ENCODE measurements around the gene ARHGAP15. TPM values are rescaled to one million over a fixed set of nuclear protein-coding genes. Genes with fewer than 3 reads are reported as not detected.
A peak's percentile ranks its signal among the peaks of the same experiment; 100 is the strongest.

Gene ARHGAP15
- total and polyA plus RNA-seq, 12 donors, result 1.3 to 7.7 (median 2.8) TPM

DNA sequence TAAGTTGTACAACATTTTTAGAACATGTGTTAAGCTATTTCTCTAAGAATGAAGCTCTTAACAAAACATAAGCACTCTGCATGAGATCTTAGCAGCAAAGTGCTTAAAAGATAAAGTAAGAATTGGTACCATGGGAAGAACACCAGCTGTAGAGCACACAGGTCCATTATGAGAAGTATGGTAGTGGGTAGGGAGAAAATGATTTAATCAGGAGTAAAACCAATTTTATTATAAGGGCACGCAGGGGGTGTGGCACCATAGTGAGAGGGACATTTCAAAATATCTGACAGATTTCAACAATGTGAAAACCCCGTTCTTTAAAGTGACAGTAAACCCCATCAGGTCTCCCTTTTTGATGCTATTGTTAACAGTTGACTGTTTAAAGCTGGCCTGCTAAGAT lies 492.9 kb downstream of the ARHGAP15 start:
- intact Hi-C loops (cut with DNase I), result no loop called here
- TF ChIP-seq, protein P1, sequence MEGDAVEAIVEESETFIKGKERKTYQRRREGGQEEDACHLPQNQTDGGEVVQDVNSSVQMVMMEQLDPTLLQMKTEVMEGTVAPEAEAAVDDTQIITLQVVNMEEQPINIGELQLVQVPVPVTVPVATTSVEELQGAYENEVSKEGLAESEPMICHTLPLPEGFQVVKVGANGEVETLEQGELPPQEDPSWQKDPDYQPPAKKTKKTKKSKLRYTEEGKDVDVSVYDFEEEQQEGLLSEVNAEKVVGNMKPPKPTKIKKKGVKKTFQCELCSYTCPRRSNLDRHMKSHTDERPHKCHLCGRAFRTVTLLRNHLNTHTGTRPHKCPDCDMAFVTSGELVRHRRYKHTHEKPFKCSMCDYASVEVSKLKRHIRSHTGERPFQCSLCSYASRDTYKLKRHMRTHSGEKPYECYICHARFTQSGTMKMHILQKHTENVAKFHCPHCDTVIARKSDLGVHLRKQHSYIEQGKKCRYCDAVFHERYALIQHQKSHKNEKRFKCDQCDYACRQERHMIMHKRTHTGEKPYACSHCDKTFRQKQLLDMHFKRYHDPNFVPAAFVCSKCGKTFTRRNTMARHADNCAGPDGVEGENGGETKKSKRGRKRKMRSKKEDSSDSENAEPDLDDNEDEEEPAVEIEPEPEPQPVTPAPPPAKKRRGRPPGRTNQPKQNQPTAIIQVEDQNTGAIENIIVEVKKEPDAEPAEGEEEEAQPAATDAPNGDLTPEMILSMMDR (IDR thresholded peaks at IDR 0.05), result no peak
- Histone ChIP-seq H3K4me1 (peaks cover 0 to 3% (median 0%) of the 10 kb centered on the region in 9 donors), H3K27ac (no peak overlapping the region), H3K36me3 (peaks cover 0 to 30% (median 0%) of the 10 kb centered on the region in 9 donors), H3K27me3 (no peaks in the 10 kb centered on the region), H3K4me3 (no peak overlapping the region), H3K9me3 (peaks cover 0 to 4% (median 0%) of the 10 kb centered on the region in 11 donors)
- ATAC-seq, result no peak
- DNase-seq, result no peak
- 84 to 85% methylated on average over 2 of the region's 2 CpGs for WGBS, 2 donors

DNA sequence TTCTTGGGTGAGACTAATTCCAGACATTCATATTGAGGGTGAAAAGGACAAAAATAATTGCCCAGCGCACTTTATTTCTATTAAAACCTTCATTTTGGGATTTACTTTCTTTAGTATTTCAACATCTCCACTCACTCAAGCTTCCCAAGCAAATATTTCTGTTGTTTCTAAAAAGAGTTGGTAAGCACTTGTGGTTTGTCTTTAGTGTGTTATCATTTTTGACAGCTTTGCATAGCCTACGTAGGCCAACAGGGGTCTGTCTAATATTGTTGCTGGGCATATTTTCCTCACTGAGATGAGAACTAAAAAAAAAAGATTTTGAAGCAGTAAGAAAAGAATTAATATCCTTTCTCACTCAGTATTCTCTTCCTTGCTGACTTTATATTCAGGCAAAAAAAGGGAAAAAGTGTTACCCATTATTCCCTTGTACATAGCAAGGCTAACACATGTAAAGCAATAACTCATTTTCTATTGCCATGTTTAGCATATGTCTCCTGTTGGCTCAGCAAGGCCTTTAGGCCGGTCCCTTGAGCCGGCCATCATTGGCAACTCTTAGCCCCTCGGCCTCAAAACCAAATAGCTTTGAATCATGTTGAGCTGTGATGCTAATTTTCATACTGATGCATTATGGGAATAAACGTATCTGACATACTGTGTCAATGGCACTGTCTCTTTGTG lies 494.2 kb downstream of the ARHGAP15 start:
- H3K27ac ChIP-seq, result no peak overlapping the region
- H3K4me1 ChIP-seq, result peaks cover 0 to 3% (median 0%) of the 10 kb centered on the region in 9 donors
- peaks cover 0 to 30% (median 0%) of the 10 kb centered on the region in 9 donors for H3K36me3 ChIP-seq
- ATAC-seq (no peak), DNase-seq (no peak)
- TF ChIP-seq, protein P1 (IDR thresholded peaks at IDR 0.05), result no peak
- intact Hi-C loops (cut with DNase I), result no loop called here
- peaks cover 0 to 4% (median 0%) of the 10 kb centered on the region in 11 donors for H3K9me3 ChIP-seq
- no peak overlapping the region for H3K4me3 ChIP-seq
- 78 to 83% methylated on average over 6 of the region's 6 CpGs for WGBS, 2 donors
- no peaks in the 10 kb centered on the region for H3K27me3 ChIP-seq

DNA sequence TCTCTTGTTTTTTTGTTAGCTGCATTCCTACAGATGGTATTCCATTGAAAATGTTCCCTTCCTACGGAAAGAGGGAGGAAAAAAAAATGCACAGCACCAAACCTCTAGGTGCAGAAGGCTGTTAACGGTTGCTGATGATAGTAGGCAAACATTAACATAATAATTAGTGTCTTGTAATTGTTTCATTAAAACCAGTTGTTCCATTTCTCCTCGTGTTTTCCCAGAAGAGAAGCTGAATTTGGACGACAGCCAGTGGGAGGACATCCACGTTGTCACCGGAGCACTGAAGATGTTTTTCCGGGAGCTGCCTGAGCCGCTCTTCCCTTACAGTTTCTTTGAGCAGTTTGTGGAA lies 494.7 kb downstream of the ARHGAP15 start:
- Histone ChIP-seq H3K4me1 (peaks cover 0 to 3% (median 0%) of the 10 kb centered on the region in 9 donors), H3K9me3 (peaks cover 0 to 4% (median 0%) of the 10 kb centered on the region in 11 donors), H3K36me3 (peaks cover 0 to 30% (median 0%) of the 10 kb centered on the region in 9 donors), H3K27ac (no peak overlapping the region), H3K27me3 (no peaks in the 10 kb centered on the region), H3K4me3 (no peak overlapping the region)
- DNase-seq (peak in 1 of 2 donors; percentile 16), ATAC-seq (peak in 1 of 8 donors; percentile 25)
- intact Hi-C loops (cut with DNase I), result loop anchor here in 1 of 10 donors (1.0 kb wide), 1 partner anchor 13 kb away; no protein-coding TSS in a partner anchor
- TF ChIP-seq, protein P1 (IDR thresholded peaks at IDR 0.05), result no peak
- WGBS, 2 donors, result 58 to 59% methylated on average over 8 of the region's 8 CpGs

DNA sequence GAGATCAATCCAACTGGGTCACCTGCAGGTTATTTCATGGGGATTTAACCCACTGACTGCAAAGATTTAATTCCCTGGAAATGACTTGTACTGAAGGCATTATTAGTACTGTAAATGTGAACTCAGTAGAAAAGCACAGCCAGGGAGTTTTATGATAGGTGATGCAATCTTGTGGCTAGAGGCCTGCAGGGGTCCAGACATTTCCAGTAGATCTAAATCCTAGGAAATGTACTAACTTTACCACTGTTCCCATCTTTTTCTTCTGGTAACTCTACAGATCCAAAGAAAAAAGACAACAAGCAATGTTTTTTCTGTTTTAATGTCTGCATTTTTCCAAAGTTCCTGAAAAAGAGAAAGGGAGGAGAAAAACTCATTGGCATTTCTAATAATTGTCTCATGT lies 500.1 kb downstream of the ARHGAP15 start:
- Histone ChIP-seq H3K4me3 (no peak overlapping the region), H3K36me3 (peaks cover 0 to 23% (median 0%) of the 10 kb centered on the region in 9 donors), H3K9me3 (peaks cover 0 to 6% (median 0%) of the 10 kb centered on the region in 11 donors), H3K4me1 (no peaks in the 10 kb centered on the region), H3K27me3 (no peaks in the 10 kb centered on the region), H3K27ac (no peak overlapping the region)
- intact Hi-C loops (cut with DNase I), result no loop called here
- TF ChIP-seq, protein P1 (IDR thresholded peaks at IDR 0.05), result no peak
- no peak for ATAC-seq
- no peak for DNase-seq

All from heart right ventricle (tissue), 16 donors.